CD4-positive, alpha-beta T cell treated with Interleukin-2 at 100 ng/mL for 4 hours (primary cell): ENCODE results near the gene CTSH.
"Not testable (repeated sequence)": the region's sequence is repeated elsewhere in the genome, so short reads cannot be mapped to it uniquely, and the experiment has no call there.

Experiments used
- DNase-seq: peaks from one replicate; pipeline ENCODE4 v3.0.0-alpha.2; 2020; ENCODE audit warnings: low spot score

Gene CTSH

GRCh38 chr15:78921940-78922339, 22.9 kb downstream of the CTSH start:
- no peak for DNase-seq

- DNase-seq: no peak
These were observed 23.3 kb downstream of the CTSH start for GRCh38 chr15:78921517-78921916.

- no peak for DNase-seq
These were observed 27.0 kb downstream of the CTSH start for GRCh38 chr15:78917888-78918287.

GRCh38 chr15:78916088-78916487, 28.8 kb downstream of the CTSH start:
- DNase-seq: no peak

- DNase-seq: no peak
These were observed 29.3 kb downstream of the CTSH start for GRCh38 chr15:78915341-78916087.

GRCh38 chr15:78914027-78914764, 30.6 kb downstream of the CTSH start:
- no peak for DNase-seq

GRCh38 chr15:78913012-78913411, 31.8 kb downstream of the CTSH start:
- no peak for DNase-seq

GRCh38 chr15:78912316-78912715, 32.5 kb downstream of the CTSH start:
- no peak for DNase-seq

GRCh38 chr15:78910271-78910670, 34.6 kb downstream of the CTSH start:
- no peak for DNase-seq

GRCh38 chr15:78909791-78910228, 35.0 kb downstream of the CTSH start:
- DNase-seq: peak; percentile 26

GRCh38 chr15:78909160-78909695, 35.6 kb downstream of the CTSH start:
- no peak for DNase-seq

- DNase-seq: no peak
These were observed 37.3 kb downstream of the CTSH start for GRCh38 chr15:78907577-78907976.

- DNase-seq: no peak
These were observed 38.6 kb downstream of the CTSH start for GRCh38 chr15:78906316-78906620.

GRCh38 chr15:78904599-78905358, 40.1 kb downstream of the CTSH start:
- no peak for DNase-seq

- DNase-seq: not testable (repeated sequence)
These were observed 42.4 kb downstream of the CTSH start for GRCh38 chr15:78902281-78903032.

- not testable (repeated sequence) for DNase-seq
These were observed 43.9 kb downstream of the CTSH start for GRCh38 chr15:78900819-78901533.

GRCh38 chr15:78898540-78898939, 46.3 kb downstream of the CTSH start:
- no peak for DNase-seq

- DNase-seq: no peak
These were observed 49.4 kb downstream of the CTSH start for GRCh38 chr15:78895471-78895870.

GRCh38 chr15:78893538-78893937, 51.3 kb downstream of the CTSH start:
- no peak for DNase-seq

GRCh38 chr15:78889000-78889399, 55.8 kb downstream of the CTSH start:
- no peak for DNase-seq

- DNase-seq: no peak
These were observed 63.2 kb downstream of the CTSH start for GRCh38 chr15:78881681-78882080.
